Upper lobe of left lung (tissue), 4 donors: ENCODE results near the gene C3orf70.

ENCODE experiments used
- CTCF ChIP-seq, 6 experiments: fragments of 450-650 bp in 4 of 6; fragments of 200-600 bp in 2 of 6; sonication (generic) in 2 of 6; IDR thresholded peaks; one replicate each; pipeline ENCODE4 v1.5.1; 2016 to 2019; ENCODE audit warnings: antibody characterized with exemption in 6 of 6
- POLR2A ChIP-seq, 4 donors: fragments of 450-650 bp; IDR thresholded peaks; one replicate each; pipeline ENCODE4 v1.5.1; 2016 to 2017; ENCODE audit warnings: antibody characterized with exemption in 4 of 4, mild to moderate bottlenecking in 2 of 4

GRCh38 chr3:185103359-185104127, 49.3 kb downstream of the C3orf70 start:
- TF ChIP-seq CTCF (IDR thresholded peaks at IDR 0.05), result no peak
- TF ChIP-seq POLR2A (IDR thresholded peaks at IDR 0.05), result no peak
